Skeletal muscle tissue (tissue), 4 donors: ENCODE results near the gene UBALD2. TPM values are rescaled to one million over a fixed set of nuclear protein-coding genes. Genes with fewer than 3 reads are reported as not detected.
"Not testable (repeated sequence)": the region's sequence is repeated elsewhere in the genome, so short reads cannot be mapped to it uniquely, and the experiment has no call there.

Source experiments
- H3K27ac ChIP-seq: one replicate; pipeline ENCODE4 v1.7.0; 2013; ENCODE audit warnings: mild to moderate bottlenecking, low read depth, low read length, inconsistent platforms
- H3K27me3 ChIP-seq, 3 donors: one replicate each; pipeline ENCODE4 v1.7.0; 2013; ENCODE audit warnings: low read length in 3 of 3; ENCODE audit not compliant: control insufficient read depth in 3 of 3, insufficient read depth in 3 of 3
- H3K36me3 ChIP-seq, 3 donors: one replicate each; pipeline ENCODE4 v1.7.0; 2013; ENCODE audit warnings: low read length in 3 of 3; ENCODE audit not compliant: control insufficient read depth in 3 of 3, insufficient read depth in 3 of 3
- H3K4me1 ChIP-seq, 3 donors: one replicate each; pipeline ENCODE4 v1.7.0; 2013; ENCODE audit warnings: low read length in 3 of 3, mild to moderate bottlenecking in 3 of 3; ENCODE audit not compliant: control insufficient read depth in 3 of 3, insufficient read depth in 3 of 3
- H3K4me3 ChIP-seq, 3 donors: one replicate each; pipeline ENCODE4 v1.7.0; 2013; ENCODE audit warnings: low read length in 3 of 3
- H3K9ac ChIP-seq, 3 donors: one replicate each; pipeline ENCODE4 v1.7.0; 2013; ENCODE audit warnings: low read length in 3 of 3, mild to moderate bottlenecking in 3 of 3, moderate library complexity in 2 of 3, low read depth in 1 of 3
- H3K9me3 ChIP-seq, 3 donors: one replicate each; pipeline ENCODE4 v1.7.0; 2013; ENCODE audit warnings: low read length in 3 of 3; ENCODE audit not compliant: control insufficient read depth in 3 of 3
- total RNA-seq: library from RNA; depleted of rRNA; stranded (reverse); fragments of >200 nt; gene quantifications from one replicate; pipeline ENCODE4 v1.2.3, GENCODE V29; 2014
- donor health status: Osteomylitis.

Gene UBALD2
- 2.6 TPM for total RNA-seq

DNA sequence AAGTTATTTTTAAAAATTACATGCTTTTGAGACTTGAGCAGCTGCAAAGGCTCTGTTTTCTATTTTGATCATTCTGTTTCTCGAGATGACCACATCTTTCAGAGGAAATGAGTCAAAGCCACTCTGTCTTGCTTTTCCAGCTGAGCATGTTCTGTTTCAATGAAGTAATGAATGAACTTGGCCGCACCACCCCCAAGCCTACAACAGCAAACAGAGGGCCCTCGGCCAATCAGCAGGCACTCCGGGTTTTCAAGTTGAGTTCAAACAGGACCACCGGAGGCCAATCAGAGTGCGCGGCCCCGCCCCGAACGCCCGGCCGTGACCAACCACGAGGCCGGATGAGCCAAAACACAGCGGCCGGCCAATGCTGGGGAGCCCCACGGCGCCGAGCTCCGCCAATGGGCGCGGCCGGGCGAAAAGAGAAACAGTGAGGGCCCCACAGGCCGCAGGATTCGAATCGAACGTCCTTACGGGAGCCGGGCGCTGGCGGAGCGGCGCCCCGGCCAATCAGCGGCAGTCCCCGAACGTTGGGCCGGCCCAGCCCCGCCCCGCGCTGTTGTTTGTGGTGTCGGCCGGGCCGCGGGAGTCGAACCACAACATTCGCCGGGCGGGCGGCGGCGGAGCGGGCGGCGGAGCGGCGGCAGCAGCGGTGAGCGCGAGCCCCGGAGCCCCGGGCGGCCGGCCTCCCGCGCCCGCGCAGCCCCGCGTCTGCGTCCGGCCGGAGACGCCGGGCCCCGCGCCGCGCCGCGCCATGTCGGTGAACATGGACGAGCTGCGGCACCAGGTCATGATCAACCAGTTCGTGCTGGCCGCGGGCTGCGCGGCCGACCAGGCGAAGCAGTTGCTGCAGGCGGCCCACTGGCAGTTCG, at the start of gene UBALD2:
TSS of gene UBALD2 (plus strand) at position 594 of the 869 bp plus-strand sequence. CDS start at position 752, 158 bp downstream.
- no peaks in the 10 kb centered on the region for H3K9me3 ChIP-seq
- H3K4me3 ChIP-seq = peak within 1 kb of the TSS; percentile 68 to 81 (median 81)
- peaks cover 0 to 4% (median 2%) of the 10 kb centered on the region in 3 donors for H3K36me3 ChIP-seq
- H3K27ac ChIP-seq = peak within 1 kb of the TSS; percentile 83
- no peaks in the 10 kb centered on the region for H3K27me3 ChIP-seq
- H3K9ac ChIP-seq = peak within 1 kb of the TSS; percentile 79 to 91 (median 81)
- peaks cover 51 to 57% (median 51%) of the 10 kb centered on the region in 3 donors for H3K4me1 ChIP-seq

DNA sequence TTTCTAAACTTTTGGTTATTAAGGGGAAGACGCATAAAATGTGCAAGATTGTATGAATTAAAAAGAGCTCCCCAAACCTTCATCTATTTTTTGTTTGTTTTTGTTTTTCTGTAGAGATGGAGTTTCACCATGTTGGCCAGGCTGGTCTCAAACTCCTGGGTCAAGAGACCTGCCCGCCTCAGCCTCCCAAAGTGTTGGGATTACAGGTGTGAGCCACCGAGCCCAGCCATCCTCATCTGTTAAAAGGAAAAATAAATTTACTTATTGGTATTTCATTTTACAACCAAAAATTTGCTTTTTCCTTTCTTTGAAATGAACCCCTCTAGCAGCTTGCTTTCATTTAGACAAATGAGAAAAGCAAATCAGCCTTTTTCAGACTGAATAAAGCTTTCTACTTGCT, 48.1 kb upstream of the UBALD2 start:
- Histone ChIP-seq H3K4me1 (no peaks in the 10 kb centered on the region), H3K27ac (no peak overlapping the region), H3K4me3 (no peak overlapping the region), H3K9me3 (no peaks in the 10 kb centered on the region), H3K36me3 (no peaks in the 10 kb centered on the region), H3K27me3 (no peaks in the 10 kb centered on the region), H3K9ac (no peak overlapping the region)

DNA sequence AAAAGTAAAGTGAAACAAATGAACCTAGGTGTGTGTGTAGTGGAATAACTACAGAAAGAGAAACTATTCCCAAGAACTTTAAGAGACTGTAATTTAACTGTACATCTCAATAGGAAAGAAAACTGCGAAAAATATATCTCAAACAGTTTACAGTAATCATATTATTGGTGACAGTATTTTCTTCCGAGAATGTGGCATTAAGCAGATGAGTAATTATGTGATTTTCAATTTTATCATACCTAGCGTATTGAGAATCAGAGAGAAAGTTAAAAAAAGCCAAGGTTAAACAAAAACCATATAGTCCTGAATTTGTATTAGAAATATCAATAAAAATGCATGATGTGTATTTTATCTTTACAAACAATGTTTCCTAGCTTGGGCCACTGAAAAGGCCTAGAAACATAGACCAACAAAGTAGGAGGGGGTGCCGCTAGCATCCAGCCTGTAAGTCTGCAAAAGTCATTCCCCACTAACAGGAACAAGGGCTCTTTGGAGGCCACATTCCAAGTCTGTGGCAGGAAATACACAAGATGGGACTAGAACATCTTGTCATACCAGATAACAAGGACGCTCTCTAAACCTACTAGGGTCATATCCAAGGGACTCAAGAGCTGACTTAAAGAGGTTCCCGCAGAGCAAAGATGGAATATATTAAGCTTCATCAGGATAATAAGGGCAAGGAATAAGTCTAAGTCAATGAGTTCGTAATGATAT, 45.3 kb upstream of the UBALD2 start:
- no peaks in the 10 kb centered on the region for H3K36me3 ChIP-seq
- no peak overlapping the region for H3K9ac ChIP-seq
- H3K27ac ChIP-seq = no peak overlapping the region
- H3K27me3 ChIP-seq = no peaks in the 10 kb centered on the region
- no peaks in the 10 kb centered on the region for H3K9me3 ChIP-seq
- no peaks in the 10 kb centered on the region for H3K4me1 ChIP-seq
- H3K4me3 ChIP-seq = no peak overlapping the region

DNA sequence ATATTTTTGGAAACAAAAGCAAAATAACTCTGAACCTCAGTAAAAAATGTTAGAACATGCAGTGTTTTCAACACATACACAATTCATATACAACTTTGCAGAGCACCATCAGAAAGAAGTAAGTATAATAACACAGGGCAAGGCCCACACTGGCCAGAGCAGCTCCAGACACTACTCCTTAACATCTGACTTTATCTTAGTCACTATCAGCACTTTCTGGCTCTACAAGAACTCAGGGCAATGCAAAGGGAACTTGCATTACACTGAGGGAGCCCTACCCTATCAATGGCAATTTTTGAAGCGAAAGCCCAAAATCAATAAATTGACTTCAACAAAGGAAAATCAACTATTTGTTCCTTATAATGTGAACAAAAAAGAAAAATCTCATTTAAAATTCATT, 41.3 kb upstream of the UBALD2 start:
- Histone ChIP-seq H3K27me3 (no peaks in the 10 kb centered on the region), H3K9ac (no peak overlapping the region), H3K9me3 (no peaks in the 10 kb centered on the region), H3K4me1 (no peaks in the 10 kb centered on the region), H3K36me3 (no peaks in the 10 kb centered on the region), H3K27ac (no peak overlapping the region), H3K4me3 (no peak overlapping the region)

DNA sequence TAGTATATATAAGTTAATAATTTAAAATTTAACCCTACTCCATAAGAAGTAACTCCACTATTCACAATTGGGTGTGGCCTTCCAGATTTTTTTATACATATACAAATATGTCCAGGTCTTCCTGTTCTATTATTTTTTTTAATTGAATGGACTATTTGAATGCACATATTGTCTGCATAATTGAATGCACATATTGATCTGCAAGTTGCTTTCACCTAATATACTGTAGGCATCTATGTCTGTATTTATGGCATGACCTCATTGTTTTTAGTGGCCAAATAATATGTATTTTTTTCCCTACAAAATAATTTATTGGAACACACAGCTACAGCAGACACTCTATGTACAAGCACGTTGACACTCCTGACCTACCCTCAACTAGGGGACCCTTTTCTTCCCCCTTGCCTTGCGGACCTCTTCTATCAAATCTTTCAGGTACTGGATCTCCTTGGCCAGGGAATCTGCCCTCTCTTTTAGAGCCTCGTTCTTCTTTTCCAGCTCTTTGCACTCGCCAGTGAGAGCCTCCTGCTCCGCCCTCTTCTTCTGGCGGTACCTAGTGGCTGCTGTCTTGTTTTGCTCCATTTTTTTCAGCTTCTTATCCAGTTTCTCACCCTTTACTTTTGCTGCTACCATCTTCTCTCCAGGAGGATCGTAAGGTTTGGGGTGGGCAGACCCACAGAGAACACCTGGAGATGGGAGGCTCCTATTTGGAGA, 39.6 kb upstream of the UBALD2 start:
- H3K36me3 ChIP-seq, H3K9me3 ChIP-seq, H3K27ac ChIP-seq, H3K4me1 ChIP-seq, H3K27me3 ChIP-seq, H3K4me3 ChIP-seq, H3K9ac ChIP-seq: not testable (repeated sequence)

- H3K36me3 ChIP-seq, H3K4me3 ChIP-seq, H3K27me3 ChIP-seq, H3K9me3 ChIP-seq, H3K27ac ChIP-seq, H3K9ac ChIP-seq, H3K4me1 ChIP-seq: not testable (repeated sequence)
Observed at GRCh38 chr17:76226749-76227148, 38.4 kb upstream of the UBALD2 start.

- Histone ChIP-seq H3K36me3 (no peaks in the 10 kb centered on the region), H3K4me3 (no peak overlapping the region), H3K27me3 (no peaks in the 10 kb centered on the region), H3K9ac (no peak overlapping the region), H3K9me3 (no peaks in the 10 kb centered on the region), H3K4me1 (peaks cover 0 to 4% (median 0%) of the 10 kb centered on the region in 3 donors), H3K27ac (no peak overlapping the region)
Observed at GRCh38 chr17:76232342-76232741, 32.8 kb upstream of the UBALD2 start.

- Histone ChIP-seq H3K4me3 (no peak overlapping the region), H3K9me3 (no peaks in the 10 kb centered on the region), H3K9ac (no peak overlapping the region), H3K27ac (no peak overlapping the region), H3K27me3 (no peaks in the 10 kb centered on the region), H3K4me1 (peaks cover 0 to 4% (median 0%) of the 10 kb centered on the region in 3 donors), H3K36me3 (no peaks in the 10 kb centered on the region)
Observed at GRCh38 chr17:76233588-76234353, 31.4 kb upstream of the UBALD2 start.

GRCh38 chr17:76234354-76234679, 30.8 kb upstream of the UBALD2 start:
- H3K4me3 ChIP-seq = no peak overlapping the region
- H3K9ac ChIP-seq = no peak overlapping the region
- no peaks in the 10 kb centered on the region for H3K27me3 ChIP-seq
- no peak overlapping the region for H3K27ac ChIP-seq
- no peaks in the 10 kb centered on the region for H3K36me3 ChIP-seq
- H3K4me1 ChIP-seq = peaks cover 0 to 4% (median 0%) of the 10 kb centered on the region in 3 donors
- no peaks in the 10 kb centered on the region for H3K9me3 ChIP-seq
